PC-3 (cell line): ENCODE data around the gene C4orf50.

ENCODE experiments used
- EZH2phosphoT487 ChIP-seq: fragments of 300-600 bp; sonication (generic); IDR thresholded peaks from 2 replicates; pipeline ENCODE4 v1.6.1; 2018; ENCODE audit warnings: mild to moderate bottlenecking, antibody characterized with exemption, low read length, borderline replicate concordance
- TF ChIP-seq, protein P1 (sequence below): fragments of 300-600 bp; sonication (generic); conservative IDR thresholded peaks from 2 replicates; pipeline ENCODE4 v1.5.1; 2017; ENCODE audit warnings: antibody characterized with exemption, low read depth, mild to moderate bottlenecking, low read length

GRCh38 chr4:5924461-5925125 is 93.6 kb downstream of the C4orf50 start:
- TF ChIP-seq EZH2phosphoT487 = no peak
- TF ChIP-seq, protein P1, sequence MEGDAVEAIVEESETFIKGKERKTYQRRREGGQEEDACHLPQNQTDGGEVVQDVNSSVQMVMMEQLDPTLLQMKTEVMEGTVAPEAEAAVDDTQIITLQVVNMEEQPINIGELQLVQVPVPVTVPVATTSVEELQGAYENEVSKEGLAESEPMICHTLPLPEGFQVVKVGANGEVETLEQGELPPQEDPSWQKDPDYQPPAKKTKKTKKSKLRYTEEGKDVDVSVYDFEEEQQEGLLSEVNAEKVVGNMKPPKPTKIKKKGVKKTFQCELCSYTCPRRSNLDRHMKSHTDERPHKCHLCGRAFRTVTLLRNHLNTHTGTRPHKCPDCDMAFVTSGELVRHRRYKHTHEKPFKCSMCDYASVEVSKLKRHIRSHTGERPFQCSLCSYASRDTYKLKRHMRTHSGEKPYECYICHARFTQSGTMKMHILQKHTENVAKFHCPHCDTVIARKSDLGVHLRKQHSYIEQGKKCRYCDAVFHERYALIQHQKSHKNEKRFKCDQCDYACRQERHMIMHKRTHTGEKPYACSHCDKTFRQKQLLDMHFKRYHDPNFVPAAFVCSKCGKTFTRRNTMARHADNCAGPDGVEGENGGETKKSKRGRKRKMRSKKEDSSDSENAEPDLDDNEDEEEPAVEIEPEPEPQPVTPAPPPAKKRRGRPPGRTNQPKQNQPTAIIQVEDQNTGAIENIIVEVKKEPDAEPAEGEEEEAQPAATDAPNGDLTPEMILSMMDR = no peak
